HG03159 (cell line): ENCODE data around the gene FGF14.
A peak's percentile ranks its signal among the peaks of the same experiment; 100 is the strongest.

Source experiments
- ATAC-seq: cut with Tn5 transposase; IDR thresholded peaks from one replicate; pipeline ENCODE4 v1.9.1; 2021; ENCODE audit warnings: mild to moderate bottlenecking, moderate library complexity; ENCODE audit not compliant: unreplicated experiment

Gene FGF14

DNA sequence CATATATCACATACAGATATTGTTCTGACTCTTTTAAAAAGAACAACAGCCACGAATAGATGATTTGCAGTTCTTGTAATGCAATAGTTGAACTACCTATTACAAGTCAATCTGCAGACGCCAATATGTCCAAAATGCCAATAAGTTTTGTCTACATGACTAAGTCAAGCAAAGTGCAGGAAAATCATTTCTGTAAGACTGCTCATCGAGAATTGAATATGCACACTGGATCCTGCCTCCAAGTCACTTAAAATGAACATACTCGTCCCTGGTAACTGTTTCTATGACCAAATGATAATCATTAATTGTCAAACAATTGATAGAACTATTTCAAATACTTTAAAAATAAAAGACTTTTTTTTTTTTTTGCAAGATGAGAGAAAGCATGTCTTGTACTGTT lies 573.7 kb downstream of the FGF14 start:
- no peak for ATAC-seq

DNA sequence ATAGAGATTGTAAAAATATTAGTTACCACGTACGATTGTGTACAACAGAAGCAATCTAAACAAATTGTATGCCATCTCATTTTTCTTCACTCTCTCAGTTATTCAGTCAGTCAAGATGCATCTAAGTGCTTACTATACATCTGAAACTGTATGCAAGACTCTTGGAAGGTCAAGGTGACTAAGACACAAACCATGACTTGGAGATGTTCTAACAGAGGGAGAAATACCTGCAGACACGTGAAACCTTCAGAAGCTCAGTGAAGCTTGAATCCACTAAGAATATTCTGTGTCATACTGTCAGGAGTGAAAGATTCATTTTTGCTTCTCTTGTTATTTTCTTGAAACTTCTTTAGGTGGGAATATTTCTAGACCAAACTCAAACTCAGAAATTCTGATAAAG lies 584.0 kb downstream of the FGF14 start:
- ATAC-seq = no peak

DNA sequence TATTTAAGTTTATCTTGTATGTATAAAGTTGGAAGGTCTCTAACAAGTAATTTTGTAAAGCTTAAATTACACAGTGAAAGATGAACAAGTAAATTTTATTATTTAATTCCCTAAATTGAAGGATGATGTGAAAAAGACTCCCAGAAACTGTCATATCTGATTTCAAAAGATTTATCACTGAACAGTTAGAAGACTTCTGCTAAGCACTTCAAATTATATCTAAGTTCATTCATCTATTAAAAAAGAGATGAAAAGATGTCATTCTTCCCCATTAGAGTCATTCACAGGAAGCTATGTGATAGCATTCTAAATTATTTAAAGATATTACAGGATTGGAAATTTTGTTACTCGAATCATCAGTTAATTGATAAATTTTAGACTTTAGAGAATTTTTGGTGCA lies 590.0 kb downstream of the FGF14 start:
- no peak for ATAC-seq

DNA sequence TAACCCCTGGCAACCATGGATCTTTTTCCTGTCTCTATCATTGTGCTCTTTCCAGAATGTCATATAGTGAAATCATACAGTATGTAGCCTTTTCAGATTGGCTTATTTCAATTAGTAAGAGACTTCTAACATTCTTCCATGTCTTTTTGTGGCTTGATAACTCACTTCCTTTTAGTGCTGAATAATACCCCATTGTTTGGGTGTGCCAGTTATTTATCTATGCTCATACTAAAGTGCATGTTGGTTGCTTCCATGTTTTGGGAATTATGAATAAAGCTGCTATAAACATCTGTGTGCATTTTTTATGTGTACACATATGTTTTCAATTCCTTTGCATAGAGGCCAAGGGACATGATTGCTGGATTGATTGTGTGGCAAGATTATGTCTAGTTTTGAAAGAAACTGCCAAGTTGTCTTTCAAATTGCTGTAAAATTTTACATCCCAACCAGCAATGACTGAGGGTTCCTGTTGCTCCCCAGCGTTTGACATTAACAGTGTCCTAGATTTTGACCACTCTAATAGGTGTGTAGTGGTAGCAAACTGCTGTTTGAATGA lies 590.5 kb downstream of the FGF14 start:
- no peak for ATAC-seq

DNA sequence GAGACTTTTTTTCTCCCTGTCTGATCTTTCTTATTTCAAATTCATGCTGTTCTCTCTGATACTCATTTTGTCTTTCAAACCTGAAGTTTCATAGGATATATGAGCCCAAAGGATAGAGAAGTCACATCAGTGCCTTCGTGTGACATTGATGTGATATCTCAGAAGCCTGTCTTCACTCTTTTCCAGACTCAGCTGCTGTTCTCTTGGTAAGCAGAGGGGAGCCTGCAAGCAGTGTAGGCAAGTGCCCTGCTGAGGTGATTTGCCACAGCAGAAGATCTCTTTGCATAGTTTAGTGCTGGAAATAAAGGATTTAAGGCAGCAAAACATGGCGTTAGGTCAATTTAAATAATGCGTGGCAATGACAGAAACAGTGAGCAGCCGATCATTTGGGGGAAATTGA lies 602.7 kb downstream of the FGF14 start:
- ATAC-seq = no peak

DNA sequence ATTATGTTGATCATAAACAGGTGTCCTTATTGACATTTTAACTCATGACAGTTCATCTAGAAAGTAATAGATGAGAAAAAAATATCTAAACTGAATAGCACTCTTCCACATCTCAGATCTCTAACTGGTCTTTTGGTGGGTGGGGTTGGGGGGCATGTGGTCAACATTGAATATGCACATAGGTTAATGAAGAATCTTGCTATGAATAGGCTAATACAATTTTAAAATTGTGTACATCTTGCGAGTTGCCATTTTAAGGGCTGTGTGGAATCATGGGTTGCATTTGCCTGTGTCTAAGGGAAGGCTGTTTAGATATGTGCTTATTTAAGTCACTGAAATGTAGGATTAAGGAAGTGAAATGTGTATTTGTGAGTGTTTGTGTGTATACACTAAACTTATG lies 603.4 kb downstream of the FGF14 start:
- no peak for ATAC-seq

DNA sequence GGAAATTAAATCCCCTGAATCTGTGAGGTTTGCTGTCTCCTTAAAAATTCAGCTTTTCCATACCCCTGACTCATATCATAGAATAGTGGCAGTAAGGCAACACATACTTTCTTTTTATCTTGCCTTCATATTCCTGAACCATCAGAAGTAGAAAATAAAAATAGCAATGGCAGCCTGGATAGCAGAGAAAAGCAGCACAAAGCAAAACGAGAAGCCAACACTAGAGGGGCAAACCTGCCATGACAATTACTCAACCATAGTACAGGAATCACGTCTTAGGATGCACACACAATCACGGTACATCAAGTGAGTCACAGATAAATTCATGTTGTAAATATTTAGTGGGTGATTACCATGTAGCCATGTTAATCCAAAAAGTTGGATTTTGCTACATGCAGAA lies 606.4 kb downstream of the FGF14 start:
- ATAC-seq = no peak

DNA sequence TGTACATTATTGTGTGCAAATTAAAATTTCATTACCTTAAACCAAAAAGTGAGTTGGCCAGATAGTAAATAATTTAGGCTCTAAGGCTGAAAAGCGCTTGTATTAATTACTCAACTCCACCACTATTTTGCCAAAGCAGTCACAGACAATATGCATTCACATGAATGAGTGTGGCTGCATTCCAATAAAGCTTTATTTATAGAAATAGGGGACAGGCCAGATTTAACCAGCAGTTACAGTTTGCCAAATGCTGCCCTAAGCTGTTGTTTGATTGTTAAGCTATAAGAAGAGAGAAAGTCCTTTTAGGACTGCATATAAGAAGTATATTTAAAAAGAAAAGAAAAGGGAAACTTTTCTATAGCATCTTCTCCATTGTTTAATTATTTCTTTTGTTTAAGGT lies 606.8 kb downstream of the FGF14 start:
- no peak for ATAC-seq

DNA sequence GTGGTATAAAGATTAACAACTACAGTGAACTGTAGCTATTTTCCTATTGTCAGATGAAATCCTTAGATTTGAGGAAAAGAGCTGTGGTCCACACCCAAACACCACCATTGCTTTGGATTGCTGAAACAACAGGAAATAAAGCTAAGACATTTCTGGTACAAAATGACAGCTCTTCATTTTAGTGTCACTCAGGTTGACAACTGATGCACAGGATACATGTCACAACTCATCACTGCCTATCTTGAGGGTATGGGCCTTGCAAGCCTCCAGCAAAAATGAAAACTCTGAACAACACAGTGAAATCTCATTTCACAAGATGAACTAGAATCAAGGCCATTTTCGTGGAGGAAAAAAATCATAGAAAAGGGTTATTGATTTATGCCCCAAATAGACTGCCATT lies 609.7 kb downstream of the FGF14 start:
- ATAC-seq = no peak

DNA sequence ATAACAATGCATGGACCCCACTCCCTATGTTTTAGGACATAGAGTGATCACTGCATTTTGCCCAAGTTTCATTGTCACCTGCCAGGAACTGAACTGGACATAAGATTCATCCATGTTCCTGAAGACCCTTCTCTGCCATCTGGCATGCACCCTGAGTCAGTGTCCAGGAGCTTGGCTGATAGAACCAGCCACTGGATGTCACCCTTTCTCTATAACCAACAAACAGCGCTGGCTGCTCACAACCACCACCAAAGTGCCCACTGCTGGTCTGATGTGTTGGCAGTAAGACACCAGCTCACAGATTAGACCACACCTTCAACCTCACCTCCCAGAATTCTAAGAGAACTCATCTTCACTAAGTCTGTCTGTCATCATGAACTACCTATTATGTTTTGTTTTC lies 616.0 kb downstream of the FGF14 start:
- no peak for ATAC-seq

DNA sequence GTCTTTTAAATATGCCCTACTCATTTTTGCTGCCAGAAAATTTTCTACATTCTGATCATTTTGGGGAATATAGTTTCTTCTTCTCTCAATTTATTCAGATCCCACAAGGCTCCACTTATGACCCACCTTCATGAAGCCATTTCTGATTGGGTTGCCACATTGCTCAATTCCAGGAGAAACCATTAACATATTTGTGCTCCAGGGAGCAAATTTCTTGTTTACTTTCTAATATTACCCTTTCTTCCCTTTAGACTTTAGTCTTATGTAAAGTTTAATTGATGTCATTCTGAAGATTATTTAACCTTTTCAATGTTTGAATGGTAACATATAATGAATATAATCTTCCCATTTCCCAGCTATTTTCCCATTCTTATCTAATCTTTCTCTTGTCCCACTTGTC lies 617.5 kb downstream of the FGF14 start:
- no peak for ATAC-seq

DNA sequence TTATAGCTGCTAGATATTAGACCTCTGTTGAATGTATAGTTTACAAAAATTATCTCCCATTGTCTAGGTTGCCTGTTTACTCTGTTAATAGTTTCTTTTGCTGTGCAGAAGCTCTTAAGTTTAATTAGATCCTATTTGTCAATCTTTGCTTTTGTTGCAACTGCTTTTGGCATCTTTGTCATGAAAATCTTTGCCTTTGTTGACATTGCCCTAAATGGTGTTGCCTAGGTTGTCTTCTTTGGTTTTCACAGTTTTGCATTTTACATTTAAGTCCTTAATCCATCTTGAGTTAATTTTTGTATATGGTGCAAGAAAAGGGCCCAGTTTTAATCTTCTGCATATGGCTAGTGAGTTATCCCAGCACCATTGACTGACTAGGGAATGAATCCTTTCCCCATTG lies 618.3 kb downstream of the FGF14 start:
- ATAC-seq = no peak

DNA sequence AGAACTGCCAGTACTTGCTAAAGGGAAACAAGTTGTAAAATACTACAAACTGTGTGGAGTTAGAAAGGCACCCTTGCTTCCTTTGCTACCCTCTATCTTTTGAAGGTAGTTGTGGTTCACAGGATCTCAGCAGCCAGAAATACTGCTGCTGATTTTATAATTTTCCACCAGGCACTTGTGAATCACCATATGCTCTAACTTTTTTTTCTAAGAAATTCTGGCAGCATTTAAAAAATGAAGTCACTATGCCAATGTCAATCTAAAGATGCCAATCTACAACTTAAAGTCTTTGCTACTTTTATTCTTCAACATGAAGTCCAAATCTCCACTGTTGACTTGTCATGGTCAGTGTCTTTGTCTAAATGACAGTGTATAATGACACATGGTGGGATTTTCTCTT lies 621.6 kb downstream of the FGF14 start:
- ATAC-seq = no peak

DNA sequence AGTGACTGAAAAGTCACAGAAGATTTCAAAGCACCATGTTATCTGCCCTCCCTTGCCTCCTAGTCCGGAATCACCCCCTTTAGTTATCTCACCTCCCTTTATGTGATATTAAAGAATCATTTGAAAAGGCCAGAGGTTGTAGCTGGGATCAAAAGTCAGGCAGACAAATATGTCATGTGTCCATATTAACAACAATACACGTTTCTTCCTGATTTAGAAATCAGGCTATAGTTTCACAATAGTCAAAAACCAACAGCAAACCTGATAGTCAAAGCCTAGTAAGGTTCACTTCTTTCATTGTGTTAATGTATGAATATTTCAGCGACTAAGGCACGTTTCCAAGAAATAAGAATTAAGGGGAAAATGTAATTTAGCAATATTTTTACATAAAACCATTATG lies 622.7 kb downstream of the FGF14 start:
- ATAC-seq = no peak

DNA sequence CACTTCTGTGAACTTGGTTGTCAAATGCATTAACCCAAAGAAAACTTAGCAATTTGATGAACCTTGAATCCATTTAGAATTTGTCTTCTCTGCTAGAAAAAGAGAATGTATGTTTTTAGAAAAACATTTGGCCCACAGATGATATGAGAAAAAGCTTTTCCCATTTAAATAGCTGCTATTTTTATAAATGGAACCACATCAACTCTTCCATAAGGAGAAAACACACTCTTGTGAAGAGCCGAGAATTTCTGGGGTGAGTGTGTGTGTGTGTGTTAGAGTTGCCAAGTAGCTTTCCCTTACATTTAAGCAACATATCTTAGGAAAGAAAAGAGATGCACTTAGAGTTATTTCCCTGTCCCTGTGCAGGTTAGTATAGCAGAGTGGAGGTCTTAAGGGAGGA lies 626.6 kb downstream of the FGF14 start:
- ATAC-seq = no peak

DNA sequence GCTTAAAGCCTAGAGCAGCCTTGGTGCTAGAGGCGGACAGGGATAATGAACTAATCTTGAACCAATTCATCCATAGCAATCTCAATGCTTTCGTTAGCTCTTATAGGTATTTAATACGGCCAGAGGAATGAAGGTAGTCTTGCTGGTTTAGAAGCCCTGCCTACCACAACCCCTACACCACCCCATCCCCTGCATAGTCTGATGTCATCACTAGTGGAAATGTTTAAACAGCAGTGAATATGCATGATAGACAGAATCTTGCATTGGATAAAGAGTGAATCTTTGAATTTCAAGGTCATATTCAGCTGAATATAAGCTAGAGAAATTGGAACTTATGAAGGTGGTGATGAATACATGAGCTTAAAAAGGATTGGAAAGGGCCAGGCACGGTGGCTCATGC lies 627.5 kb downstream of the FGF14 start:
- no peak for ATAC-seq

DNA sequence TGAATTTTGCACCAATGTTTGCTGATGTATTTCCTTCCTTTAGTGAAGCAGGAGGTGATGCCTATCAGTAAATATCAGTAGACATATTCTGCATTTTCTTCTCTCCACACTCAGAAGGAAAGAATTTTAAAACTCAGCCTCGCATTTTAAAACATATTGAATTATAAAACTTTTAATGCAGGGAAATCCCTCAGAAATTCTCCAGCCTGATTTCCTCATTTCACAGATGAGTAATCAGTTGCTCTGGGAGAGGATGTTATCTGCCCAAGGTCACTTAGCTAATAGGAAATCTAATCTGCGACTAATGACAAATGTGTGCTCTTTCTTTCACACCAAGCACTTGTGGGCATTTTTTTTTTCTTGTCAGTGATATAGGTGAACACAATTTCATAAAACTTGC lies 628.8 kb downstream of the FGF14 start:
- no peak for ATAC-seq

DNA sequence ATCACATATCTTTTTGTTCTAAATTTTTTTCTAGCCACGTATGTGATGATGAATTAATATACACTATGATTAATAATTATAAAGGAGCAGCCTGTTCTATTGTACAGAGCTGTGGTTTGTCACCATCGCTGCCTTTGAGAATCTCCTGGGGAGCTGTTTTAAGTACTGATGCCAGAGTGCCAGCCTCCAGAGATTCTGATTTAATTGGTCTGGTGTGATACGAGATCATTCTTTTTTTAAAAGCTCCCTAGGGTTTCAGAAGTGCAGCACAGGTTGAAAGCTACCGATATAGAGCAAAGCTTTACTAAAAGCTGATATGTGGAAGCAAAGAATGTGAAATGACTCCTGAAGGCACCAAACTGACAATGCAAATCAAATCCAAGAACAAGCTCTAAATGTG lies 634.7 kb downstream of the FGF14 start:
- no peak for ATAC-seq

DNA sequence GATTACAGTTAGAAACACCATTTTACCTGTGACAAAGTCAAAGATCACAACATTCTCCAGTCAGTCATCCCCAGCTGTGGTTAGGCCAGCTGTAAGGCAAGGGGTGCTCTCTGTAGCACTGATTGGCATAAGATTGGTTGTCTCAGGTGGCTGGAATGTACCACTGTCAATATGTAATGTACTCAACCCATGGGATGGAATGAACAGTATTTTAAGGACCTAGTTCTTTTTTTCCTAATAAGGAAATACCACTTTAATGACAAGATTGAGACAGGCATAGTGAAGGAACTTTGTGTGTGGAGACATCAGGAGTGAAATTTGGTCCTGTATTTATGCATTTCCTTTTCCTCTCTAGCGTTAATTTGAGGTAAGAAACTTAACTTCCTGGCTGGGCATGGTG lies 638.7 kb downstream of the FGF14 start:
- ATAC-seq = no peak

DNA sequence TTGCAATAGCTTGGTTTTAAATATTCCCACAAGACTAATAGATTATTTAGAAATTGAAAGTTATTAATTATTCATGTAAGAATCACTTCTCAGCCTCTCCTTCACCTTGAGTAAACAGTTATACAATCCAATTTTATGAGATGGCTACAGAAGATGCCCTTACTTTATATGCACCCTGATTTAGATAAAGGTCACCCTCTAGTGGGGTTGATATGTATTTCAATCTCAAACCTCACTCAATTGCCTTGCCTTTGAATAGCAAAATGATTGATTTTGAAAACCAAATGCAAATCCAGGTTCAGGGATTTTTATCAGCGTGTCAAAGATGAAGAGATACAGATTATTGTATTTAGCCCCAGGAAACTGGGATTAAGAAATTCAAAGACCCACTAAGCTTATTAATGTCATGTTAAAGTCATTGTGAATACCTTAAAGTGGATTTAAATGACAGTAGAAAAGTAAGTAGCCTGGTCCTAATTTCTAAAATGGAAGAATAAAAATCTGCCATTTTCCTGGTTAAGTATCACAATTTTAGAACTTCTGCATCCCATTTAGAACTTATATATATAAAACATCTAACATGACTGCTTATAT lies 644.3 kb downstream of the FGF14 start:
- ATAC-seq = peak; percentile 94

DNA sequence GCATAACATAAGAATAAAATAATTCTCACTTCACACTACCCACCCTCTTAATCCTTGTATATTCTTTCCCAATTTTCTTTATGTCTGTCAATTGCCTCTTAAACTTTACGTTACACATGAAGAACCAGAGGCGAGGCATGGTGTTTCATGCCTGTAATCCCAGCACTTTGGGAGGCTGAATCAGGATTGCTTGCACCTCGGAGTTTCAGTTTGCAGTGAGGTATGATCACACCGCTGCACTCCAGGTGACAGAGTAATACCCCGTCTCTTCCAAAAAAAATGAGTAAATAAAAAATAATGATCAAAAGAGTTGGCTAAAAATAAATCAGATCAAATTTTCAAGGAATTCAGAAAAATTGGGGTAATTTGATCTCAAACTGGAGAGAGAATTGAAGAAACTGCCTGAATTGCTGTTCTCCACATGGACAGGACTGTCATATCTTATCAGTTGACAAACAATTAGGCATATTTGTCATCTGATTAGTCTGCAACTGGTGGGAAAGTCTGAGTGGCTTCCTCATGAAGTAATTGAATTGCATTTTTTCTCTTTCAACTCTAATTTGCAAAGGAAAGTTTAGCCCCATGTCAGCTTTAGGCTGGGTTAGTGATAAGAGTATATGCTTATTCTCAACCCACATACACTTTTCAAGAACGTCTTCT lies 646.5 kb downstream of the FGF14 start:
- ATAC-seq = no peak

DNA sequence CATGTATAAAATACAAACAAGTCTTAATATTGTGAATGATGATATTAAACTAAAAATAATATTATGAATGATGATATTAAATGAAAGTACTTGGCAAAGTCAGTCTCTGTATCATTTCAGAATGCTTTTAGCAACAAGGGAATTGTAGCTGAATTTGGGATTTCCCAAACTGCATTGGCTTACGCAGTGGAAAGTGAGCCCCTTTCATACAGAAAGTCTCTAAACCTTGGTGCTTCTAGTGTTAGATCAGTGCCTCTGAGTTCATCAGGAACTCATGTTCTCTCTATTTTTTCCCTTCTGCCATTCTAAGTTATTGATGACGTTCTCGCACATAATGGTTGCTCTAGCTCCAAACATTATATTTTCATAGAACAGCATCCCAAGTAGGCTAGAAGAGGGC lies 649.4 kb downstream of the FGF14 start:
- no peak for ATAC-seq

DNA sequence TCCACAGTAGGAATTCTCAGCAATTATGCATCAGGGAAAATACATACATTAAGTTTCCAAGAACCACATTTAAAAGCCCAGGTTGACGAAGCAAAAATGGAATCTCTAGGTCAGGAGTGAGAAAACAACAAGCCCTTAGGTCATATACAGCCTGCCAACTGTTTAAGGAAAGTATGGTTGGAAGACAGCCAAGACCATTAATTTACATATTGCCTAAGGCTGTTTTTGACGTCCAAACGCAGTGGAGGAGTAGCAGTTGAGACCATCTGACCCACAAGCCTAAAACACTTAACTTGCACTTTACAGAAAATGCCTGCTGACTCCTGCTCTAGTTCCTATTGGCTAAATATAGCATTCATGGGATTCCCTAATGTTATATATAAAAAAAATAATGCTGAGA lies 650.4 kb downstream of the FGF14 start:
- no peak for ATAC-seq
